HUES48 (cell line): ENCODE data around the gene URM1.

Experiments
- H3K27ac ChIP-seq: one replicate; pipeline ENCODE4 v1.7.0; 2013; ENCODE audit warnings: low read depth, low read length, inconsistent platforms
- H3K27me3 ChIP-seq: 2 replicates; pipeline ENCODE4 v1.6.1; 2013; ENCODE audit warnings: mild to moderate bottlenecking, low read length; ENCODE audit not compliant: control insufficient read depth, insufficient read depth
- H3K36me3 ChIP-seq: 2 replicates; pipeline ENCODE4 v1.6.1; 2013; ENCODE audit warnings: low read length; ENCODE audit not compliant: control insufficient read depth, insufficient read depth
- H3K4me1 ChIP-seq: 2 replicates; pipeline ENCODE4 v1.6.1; 2013; ENCODE audit warnings: mild to moderate bottlenecking, low read length; ENCODE audit not compliant: control insufficient read depth, insufficient read depth
- H3K4me3 ChIP-seq: 2 replicates; pipeline ENCODE4 v1.5.1; 2013; ENCODE audit warnings: mild to moderate bottlenecking, low read depth, low read length
- H3K9ac ChIP-seq: 2 replicates; pipeline ENCODE4 v1.6.1; 2013; ENCODE audit warnings: mild to moderate bottlenecking, low read depth, low read length, moderate library complexity
- H3K9me3 ChIP-seq: 2 replicates; pipeline ENCODE4 v1.6.1; 2013; ENCODE audit warnings: low read length; ENCODE audit not compliant: control insufficient read depth, insufficient read depth

Gene URM1

GRCh38 chr9:128370752-128371629 lies at the start of gene URM1:
Gene URM1 (plus strand): TSS chr9:128371374. CDS start chr9:128371381, 7 bp downstream.
- H3K9ac ChIP-seq = peak within 1 kb of the TSS; percentile 64
- peaks cover 4% of the 10 kb centered on the region; the same call in 1 of the 2 replicates for H3K4me1 ChIP-seq
- H3K27ac ChIP-seq = peak within 1 kb of the TSS; percentile 78
- peaks cover 29% of the 10 kb centered on the region for H3K27me3 ChIP-seq
- peaks cover 4% of the 10 kb centered on the region; the same call in 1 of the 2 replicates for H3K36me3 ChIP-seq
- peak within 1 kb of the TSS; percentile 98 for H3K4me3 ChIP-seq
- no peaks in the 10 kb centered on the region for H3K9me3 ChIP-seq

DNA sequence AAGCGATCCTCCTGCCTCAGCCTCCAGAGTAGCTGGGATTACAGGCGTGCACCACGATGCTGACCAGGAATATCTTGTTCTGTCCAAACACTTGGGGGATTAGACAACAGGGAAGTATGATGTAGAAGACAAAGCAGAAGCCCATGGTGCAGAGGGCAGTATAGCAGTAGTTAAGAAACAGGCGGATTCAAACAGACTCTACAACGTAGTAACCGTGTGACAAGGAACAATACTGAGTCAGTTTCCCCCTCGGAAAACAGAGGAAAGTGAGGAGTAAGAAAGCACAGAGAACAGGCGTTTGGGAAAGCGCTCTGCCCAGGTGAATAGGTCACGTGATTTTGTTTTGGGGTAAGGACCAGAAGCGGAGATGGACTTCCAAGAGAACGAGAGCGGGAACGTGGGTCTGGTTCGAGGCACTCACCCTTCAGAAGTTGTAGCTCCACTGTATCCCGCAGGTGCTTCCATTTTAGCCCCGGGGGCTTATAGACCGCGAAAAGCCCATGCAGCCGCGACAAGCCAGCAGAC lies 49.2 kb upstream of the URM1 start:
- Histone ChIP-seq H3K4me1 (no peaks in the 10 kb centered on the region; the same call in 1 of the 2 replicates), H3K9me3 (no peaks in the 10 kb centered on the region), H3K4me3 (peak overlapping the region; percentile 83), H3K36me3 (peaks cover 40% of the 10 kb centered on the region), H3K27ac (peak overlapping the region; percentile 81), H3K9ac (peak overlapping the region; percentile 75), H3K27me3 (no peaks in the 10 kb centered on the region)

DNA sequence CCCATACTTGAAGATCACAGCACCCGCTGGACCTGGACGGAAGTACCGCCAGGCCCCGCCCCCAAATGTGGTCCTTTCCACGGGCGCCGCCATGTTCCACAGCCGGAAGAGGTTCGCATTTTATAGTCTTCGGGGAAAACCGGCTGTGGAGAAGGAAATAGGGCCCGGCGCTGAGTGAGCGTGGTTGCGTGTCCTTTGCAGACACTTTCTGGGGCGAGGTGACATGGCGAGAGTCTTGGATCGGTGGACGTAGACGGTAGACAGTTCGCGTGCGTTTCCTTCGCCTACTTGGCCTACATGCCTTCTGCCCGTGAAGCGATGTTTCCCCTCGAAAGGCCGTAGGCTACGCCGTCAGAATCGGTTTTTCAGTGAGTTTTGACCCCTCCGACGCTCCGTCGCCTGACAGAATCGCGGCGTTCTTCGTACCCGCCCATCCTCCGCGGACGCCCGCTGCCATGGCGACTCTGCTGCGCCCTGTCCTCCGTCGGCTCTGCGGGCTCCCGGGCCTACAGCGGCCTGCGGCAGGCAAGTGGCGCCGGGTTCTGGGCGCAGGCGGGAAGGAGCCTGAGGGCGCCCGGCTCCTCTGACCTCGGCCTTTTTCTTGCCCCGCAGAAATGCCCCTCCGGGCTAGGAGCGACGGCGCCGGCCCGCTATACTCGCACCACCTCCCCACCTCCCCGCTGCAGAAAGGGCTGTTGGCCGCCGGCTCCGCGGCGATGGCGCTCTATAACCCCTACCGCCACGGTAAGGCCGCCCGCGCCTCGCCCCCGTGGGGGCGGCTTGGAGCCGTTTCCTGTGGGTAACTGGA lies 48.6 kb upstream of the URM1 start, which contains the start of the genes COQ4 and TRUB2:
Gene COQ4, plus strand, starts transcription at position 436 of the 808 bp plus-strand sequence. Its CDS starts 20 bp downstream, at position 456.
Gene TRUB2, minus strand, starts transcription at position 44 of the 808 bp plus-strand sequence. Its CDS starts 39 bp downstream, at position 5.
- H3K4me1 ChIP-seq = no peaks in the 10 kb centered on the region; the same call in 1 of the 2 replicates
- peak within 1 kb of the TSS; percentile 75 for H3K9ac ChIP-seq
- no peaks in the 10 kb centered on the region for H3K9me3 ChIP-seq
- no peaks in the 10 kb centered on the region for H3K27me3 ChIP-seq
- peak within 1 kb of the TSS; percentile 81 for H3K27ac ChIP-seq
- H3K4me3 ChIP-seq = peak within 1 kb of the TSS; percentile 83
- H3K36me3 ChIP-seq = peaks cover 36% of the 10 kb centered on the region

DNA sequence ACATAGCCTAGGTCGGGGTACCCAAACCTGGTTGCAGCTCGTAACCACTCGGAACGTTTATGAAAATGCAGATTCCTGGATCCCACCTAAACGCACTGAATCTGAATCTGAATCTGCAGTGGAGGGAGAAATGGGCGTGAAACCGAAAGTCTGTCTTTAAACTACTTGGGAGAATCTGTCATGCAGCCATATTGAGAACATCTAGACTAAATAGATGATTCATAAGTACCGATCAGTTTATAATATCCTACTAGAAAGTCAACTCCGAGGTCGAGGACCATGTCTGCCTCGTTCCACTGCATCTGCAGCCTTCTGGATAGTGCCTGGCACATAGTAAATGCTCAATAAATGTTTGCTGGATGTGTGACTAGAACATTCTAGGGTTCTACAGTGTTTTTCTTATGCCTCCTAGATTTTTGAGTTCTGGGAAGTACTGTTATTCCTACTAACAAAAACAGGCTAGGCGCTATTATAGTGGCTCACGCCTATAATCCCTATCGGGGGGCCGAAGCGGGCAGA lies 47.9 kb upstream of the URM1 start:
- Histone ChIP-seq H3K9me3 (no peaks in the 10 kb centered on the region), H3K9ac (peak overlapping the region; percentile 75), H3K4me1 (no peaks in the 10 kb centered on the region; the same call in 1 of the 2 replicates)

GRCh38 chr9:128323791-128324190 lies 47.4 kb upstream of the URM1 start:
- Histone ChIP-seq H3K4me3 (peak overlapping the region; percentile 83), H3K27me3 (no peaks in the 10 kb centered on the region), H3K27ac (no peak overlapping the region)

More for the DNA sequence above, 47.9 kb upstream of the URM1 start:
- Histone ChIP-seq H3K27me3 (no peaks in the 10 kb centered on the region), H3K36me3 (peaks cover 36% of the 10 kb centered on the region), H3K4me3 (peak overlapping the region; percentile 83), H3K27ac (peak overlapping the region; percentile 81)

DNA sequence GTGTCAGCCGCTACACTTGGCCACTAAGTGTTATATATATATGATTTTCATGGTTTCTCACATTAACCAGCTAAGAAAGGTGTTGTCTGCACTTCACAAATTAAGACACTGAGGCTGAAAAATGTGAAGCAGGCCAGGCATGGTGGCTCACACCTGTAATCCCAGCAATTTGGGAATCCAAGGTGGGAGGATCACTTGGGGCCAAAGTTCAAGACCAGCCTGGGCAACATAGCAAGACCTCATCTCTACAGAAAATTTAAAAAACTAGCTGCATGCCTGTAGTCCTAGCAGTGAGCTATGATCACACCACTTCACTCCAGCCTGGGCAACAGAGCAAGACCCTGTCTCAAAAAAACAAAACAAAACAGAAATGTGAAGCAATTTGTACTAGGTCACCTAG lies 46.8 kb upstream of the URM1 start:
- H3K27me3 ChIP-seq = no peaks in the 10 kb centered on the region
- no peak overlapping the region for H3K4me3 ChIP-seq
- H3K36me3 ChIP-seq = peaks cover 43% of the 10 kb centered on the region
- no peak overlapping the region for H3K27ac ChIP-seq
- H3K9me3 ChIP-seq = no peaks in the 10 kb centered on the region
- H3K9ac ChIP-seq = no peak overlapping the region
- no peaks in the 10 kb centered on the region; the same call in 1 of the 2 replicates for H3K4me1 ChIP-seq

More at GRCh38 chr9:128323791-128324190, 47.4 kb upstream of the URM1 start:
- Histone ChIP-seq H3K9me3 (no peaks in the 10 kb centered on the region), H3K4me1 (no peaks in the 10 kb centered on the region; the same call in 1 of the 2 replicates), H3K36me3 (peaks cover 40% of the 10 kb centered on the region), H3K9ac (no peak overlapping the region)

DNA sequence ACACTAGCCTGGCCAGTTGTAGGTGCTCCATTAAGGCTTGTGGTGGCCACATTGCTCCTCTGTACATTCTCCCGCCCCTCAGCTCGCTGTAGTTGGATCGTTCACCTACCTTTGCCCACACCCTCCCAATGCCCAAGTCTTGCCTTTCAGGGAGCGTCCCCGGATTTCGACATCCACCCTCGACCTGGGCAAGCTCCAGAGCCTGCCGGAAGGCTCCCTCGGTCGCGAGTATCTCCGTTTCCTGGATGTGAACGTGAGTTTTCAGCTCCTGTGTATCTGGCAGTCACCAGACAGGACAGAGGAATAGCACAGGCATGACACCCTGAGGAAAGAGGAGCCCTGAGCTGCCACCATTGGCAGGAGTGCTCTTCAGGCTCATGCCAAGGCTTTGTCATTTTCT lies 45.5 kb upstream of the URM1 start:
- H3K36me3 ChIP-seq = peaks cover 46% of the 10 kb centered on the region
- H3K9me3 ChIP-seq = no peaks in the 10 kb centered on the region
- no peaks in the 10 kb centered on the region for H3K27me3 ChIP-seq
- H3K4me3 ChIP-seq = no peak overlapping the region
- no peak overlapping the region for H3K27ac ChIP-seq
- H3K4me1 ChIP-seq = no peaks in the 10 kb centered on the region; the same call in 1 of the 2 replicates
- H3K9ac ChIP-seq = no peak overlapping the region

GRCh38 chr9:128333451-128333869 lies 37.7 kb upstream of the URM1 start:
- Histone ChIP-seq H3K9ac (no peak overlapping the region), H3K9me3 (no peaks in the 10 kb centered on the region), H3K27me3 (no peaks in the 10 kb centered on the region), H3K36me3 (peaks cover 27% of the 10 kb centered on the region), H3K4me3 (no peak overlapping the region), H3K4me1 (no peaks in the 10 kb centered on the region), H3K27ac (no peak overlapping the region)

DNA sequence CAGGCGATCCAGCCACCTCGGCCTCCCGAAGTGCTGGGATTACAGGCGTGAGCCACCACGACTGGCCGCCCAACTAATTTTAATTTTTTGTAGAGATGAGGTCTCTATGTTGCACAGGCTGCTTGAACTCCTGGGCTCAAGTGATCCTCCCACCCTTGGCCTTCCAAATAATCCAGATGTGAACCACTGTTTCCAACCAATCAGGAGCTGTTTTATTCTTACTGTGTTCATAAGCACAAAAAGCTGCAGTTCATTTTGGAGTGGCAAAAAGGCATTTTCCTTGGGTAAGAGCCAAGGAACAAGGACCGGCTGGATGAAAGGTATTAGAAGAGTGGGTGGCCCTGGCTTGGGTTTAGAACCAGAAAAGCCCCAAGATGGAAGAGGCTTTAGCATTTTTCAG lies 36.0 kb upstream of the URM1 start:
- Histone ChIP-seq H3K9ac (no peak overlapping the region), H3K27ac (no peak overlapping the region), H3K4me3 (no peak overlapping the region), H3K36me3 (peaks cover 18% of the 10 kb centered on the region), H3K27me3 (no peaks in the 10 kb centered on the region), H3K4me1 (no peaks in the 10 kb centered on the region), H3K9me3 (no peaks in the 10 kb centered on the region)

DNA sequence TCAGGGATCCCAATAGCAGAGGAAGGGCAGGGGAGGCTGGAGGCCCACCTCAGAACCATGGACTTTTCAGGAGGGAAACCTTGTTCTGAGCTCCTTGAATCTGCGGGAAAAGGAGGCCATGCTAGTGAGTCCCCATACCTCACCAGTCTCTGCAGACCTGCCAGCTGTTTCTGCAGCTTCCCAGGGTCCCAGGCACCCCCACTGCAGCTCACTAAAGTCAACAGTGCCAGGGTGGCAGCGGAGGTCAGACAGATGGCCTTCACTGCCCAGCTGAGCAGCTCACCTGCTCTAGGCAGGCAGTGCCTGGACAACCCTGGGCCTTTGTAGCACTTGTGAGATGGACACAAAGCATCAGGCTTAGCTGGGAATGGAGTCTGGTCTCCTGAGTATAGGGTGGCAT lies 35.3 kb upstream of the URM1 start:
- Histone ChIP-seq H3K4me3 (no peak overlapping the region), H3K4me1 (no peaks in the 10 kb centered on the region), H3K9ac (no peak overlapping the region), H3K27ac (no peak overlapping the region), H3K36me3 (peaks cover 18% of the 10 kb centered on the region), H3K27me3 (no peaks in the 10 kb centered on the region), H3K9me3 (no peaks in the 10 kb centered on the region)
